Activated T-cell treated with anti-CD3 and anti-CD28 coated beads, Interleukin-2, amount 50 U/mL, for 4 hours (primary cell): ENCODE measurements around the gene POMC. TPM values are rescaled to one million over a fixed set of nuclear protein-coding genes. Genes with fewer than 3 reads are reported as not detected.

ENCODE experiments used
- total RNA-seq, 3 donors: library from RNA; stranded (reverse); gene quantifications; one replicate each; pipeline ENCODE4 v1.2.1, GENCODE V29; 2021

Gene POMC
- total RNA-seq, 3 donors from 2014 or later = 4.4 to 5.6 (median 5.2) TPM

Other genes with a start within 250 kb of the POMC start
- 10 to 100 TPM; 68.7 to 83.7 (median 71.2) TPM for gene ADCY3, start 248.3 kb downstream of the POMC start, total RNA-seq
- gene DNAJC27, start 196.6 kb downstream of the POMC start, total RNA-seq = 1 to 10 TPM; 3.3 to 3.8 (median 3.5) TPM
- gene EFR3B, start 126.5 kb downstream of the POMC start, total RNA-seq = under 1 TPM; 0.37 to 0.56 (median 0.54) TPM
- 100 to 1,000 TPM in 2 of 3 donors, 10 to 100 TPM in 1; 89.2 to 106 (median 103) TPM for gene DNMT3A, start 173.3 kb upstream of the POMC start, total RNA-seq